CD4-positive, alpha-beta T cell treated with Interferon gamma for 1 hour (primary cell): ENCODE measurements around the gene AGMO.

Source experiments
- DNase-seq: peaks from one replicate; pipeline ENCODE4 v3.0.0-alpha.2; 2020

Gene AGMO

GRCh38 chr7:15204421-15204820 lies 357.4 kb downstream of the AGMO start:
- no peak for DNase-seq

- no peak for DNase-seq
These were observed 362.3 kb downstream of the AGMO start for GRCh38 chr7:15199482-15199881.

GRCh38 chr7:15197042-15197977 lies 364.5 kb downstream of the AGMO start:
- DNase-seq = no peak

- no peak for DNase-seq
These were observed 383.8 kb downstream of the AGMO start for GRCh38 chr7:15178065-15178464.

GRCh38 chr7:15176089-15176488 lies 385.7 kb downstream of the AGMO start:
- no peak for DNase-seq

GRCh38 chr7:15175152-15175551 lies 386.7 kb downstream of the AGMO start:
- no peak for DNase-seq

GRCh38 chr7:15174485-15174884 lies 387.3 kb downstream of the AGMO start:
- DNase-seq = no peak

- no peak for DNase-seq
These were observed 393.3 kb downstream of the AGMO start for GRCh38 chr7:15168489-15168888.

- no peak for DNase-seq
These were observed 393.9 kb downstream of the AGMO start for GRCh38 chr7:15167912-15168311.

- DNase-seq = no peak
These were observed 395.2 kb downstream of the AGMO start for GRCh38 chr7:15166620-15167019.

GRCh38 chr7:15159261-15159660 lies 402.6 kb downstream of the AGMO start:
- DNase-seq = no peak

- no peak for DNase-seq
These were observed 403.5 kb downstream of the AGMO start for GRCh38 chr7:15158141-15158810.
